Right atrium auricular region (tissue), 2 donors: ENCODE data around the gene SSBP1. TPM values are rescaled to one million over a fixed set of nuclear protein-coding genes. Genes with fewer than 3 reads are reported as not detected.

Source experiments
- DNase-seq: peaks from one replicate; pipeline ENCODE4 v3.0.0-alpha.2; 2019; ENCODE audit warnings: low spot score
- H3K27ac ChIP-seq, 2 donors: fragments of 200-600 bp; sonication (generic); 1 replicate in 1 of 2; 2 replicates in 1 of 2; pipeline ENCODE4 v1.5.1; 2016 to 2019
- H3K27me3 ChIP-seq, 2 donors: fragments of 200-600 bp; sonication (generic); one replicate each; pipeline versions ENCODE4 v1.5.1 to v1.6.0; 2017 to 2019
- H3K36me3 ChIP-seq: fragments of 200-600 bp; sonication (generic); one replicate; pipeline ENCODE4 v1.5.1; 2016
- H3K4me1 ChIP-seq, 2 donors: fragments of 200-600 bp; sonication (generic); one replicate each; pipeline versions ENCODE4 v1.5.1 to v1.6.0; 2017 to 2019
- H3K4me3 ChIP-seq, 2 donors: fragments of 200-600 bp; sonication (generic); 1 replicate in 1 of 2; 2 replicates in 1 of 2; pipeline ENCODE4 v1.5.1; 2017 to 2019; ENCODE audit warnings: mild to moderate bottlenecking in 1 of 2, moderate library complexity in 1 of 2
- H3K9me3 ChIP-seq, 2 donors: fragments of 200-600 bp; sonication (generic); one replicate each; pipeline ENCODE4 v1.5.1; 2019
- total RNA-seq, 2 donors: library from RNA; depleted of rRNA; stranded (reverse); fragments of >200 nt; gene quantifications; one replicate each; pipeline ENCODE4 v1.1.0, GENCODE V29; 2016
- TF ChIP-seq, protein P1 (sequence below), 2 donors: fragments of 200-600 bp; sonication (generic); IDR thresholded peaks; one replicate each; pipeline ENCODE4 v1.5.1; 2019; ENCODE audit warnings: antibody characterized with exemption in 2 of 2

The SSBP1 gene
- total RNA-seq, 2 donors from 2014 or later, result 102 to 119 TPM

DNA sequence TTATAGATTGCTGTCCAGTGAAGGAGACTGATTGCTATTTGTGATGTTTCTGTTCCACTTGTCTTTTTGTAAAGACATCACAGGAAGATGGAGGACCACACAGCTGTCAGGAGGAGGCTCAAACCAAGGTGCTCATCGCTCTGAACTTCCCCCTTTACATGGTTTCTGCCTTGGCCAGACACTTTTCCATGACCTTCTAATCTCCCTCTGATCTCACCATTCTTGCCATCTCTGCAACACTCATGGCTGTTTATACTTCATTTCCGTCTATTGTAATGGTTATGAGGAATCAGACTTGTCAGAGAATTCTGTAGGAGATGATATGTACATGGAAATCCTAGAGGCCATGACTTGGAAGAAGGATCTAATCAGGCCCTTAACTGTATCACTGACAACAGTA, 50.1 kb downstream of the SSBP1 start:
- Histone ChIP-seq H3K4me3 (no peak overlapping the region), H3K27ac (no peak overlapping the region)

DNA sequence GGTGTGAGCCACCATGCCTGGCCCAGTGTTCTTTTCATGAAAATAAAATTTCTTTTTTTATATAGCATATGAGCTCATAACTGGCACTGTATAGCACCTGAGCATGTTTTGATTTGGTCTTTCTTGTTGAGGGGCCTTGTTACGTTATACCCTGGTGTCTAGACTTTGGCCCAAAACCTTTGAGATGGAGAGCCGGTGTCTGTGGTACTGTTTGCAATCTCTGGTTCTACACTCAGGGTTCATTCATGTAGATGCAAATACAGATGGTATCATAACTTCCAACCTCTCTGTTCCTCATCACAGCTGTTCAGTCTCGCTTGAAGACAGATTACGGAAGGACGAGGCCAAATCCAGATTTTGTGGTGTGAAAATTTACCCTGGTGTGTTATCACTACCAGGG, 51.8 kb downstream of the SSBP1 start, which contains the start of gene TAS2R5:
TAS2R5 (plus strand) TSS at position 301 of the 400 bp plus-strand sequence. CDS start 145 bp downstream, outside the sequence.
- no peaks in the 10 kb centered on the region for H3K27me3 ChIP-seq
- DNase-seq, result no peak
- H3K4me1 ChIP-seq, result no peaks in the 10 kb centered on the region
- no peak within 1 kb of the TSS for H3K27ac ChIP-seq
- no peak within 1 kb of the TSS for H3K4me3 ChIP-seq
- no peaks in the 10 kb centered on the region for H3K9me3 ChIP-seq
- TF ChIP-seq, protein P1, sequence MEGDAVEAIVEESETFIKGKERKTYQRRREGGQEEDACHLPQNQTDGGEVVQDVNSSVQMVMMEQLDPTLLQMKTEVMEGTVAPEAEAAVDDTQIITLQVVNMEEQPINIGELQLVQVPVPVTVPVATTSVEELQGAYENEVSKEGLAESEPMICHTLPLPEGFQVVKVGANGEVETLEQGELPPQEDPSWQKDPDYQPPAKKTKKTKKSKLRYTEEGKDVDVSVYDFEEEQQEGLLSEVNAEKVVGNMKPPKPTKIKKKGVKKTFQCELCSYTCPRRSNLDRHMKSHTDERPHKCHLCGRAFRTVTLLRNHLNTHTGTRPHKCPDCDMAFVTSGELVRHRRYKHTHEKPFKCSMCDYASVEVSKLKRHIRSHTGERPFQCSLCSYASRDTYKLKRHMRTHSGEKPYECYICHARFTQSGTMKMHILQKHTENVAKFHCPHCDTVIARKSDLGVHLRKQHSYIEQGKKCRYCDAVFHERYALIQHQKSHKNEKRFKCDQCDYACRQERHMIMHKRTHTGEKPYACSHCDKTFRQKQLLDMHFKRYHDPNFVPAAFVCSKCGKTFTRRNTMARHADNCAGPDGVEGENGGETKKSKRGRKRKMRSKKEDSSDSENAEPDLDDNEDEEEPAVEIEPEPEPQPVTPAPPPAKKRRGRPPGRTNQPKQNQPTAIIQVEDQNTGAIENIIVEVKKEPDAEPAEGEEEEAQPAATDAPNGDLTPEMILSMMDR (IDR thresholded peaks at IDR 0.05), result no peak
- H3K36me3 ChIP-seq, result no peaks in the 10 kb centered on the region

More for the DNA sequence above, 50.1 kb downstream of the SSBP1 start:
- no peak for DNase-seq
- Histone ChIP-seq H3K27me3 (no peaks in the 10 kb centered on the region), H3K4me1 (no peaks in the 10 kb centered on the region), H3K9me3 (no peaks in the 10 kb centered on the region), H3K36me3 (no peaks in the 10 kb centered on the region)
- TF ChIP-seq, protein P1 (IDR thresholded peaks at IDR 0.05), result no peak

DNA sequence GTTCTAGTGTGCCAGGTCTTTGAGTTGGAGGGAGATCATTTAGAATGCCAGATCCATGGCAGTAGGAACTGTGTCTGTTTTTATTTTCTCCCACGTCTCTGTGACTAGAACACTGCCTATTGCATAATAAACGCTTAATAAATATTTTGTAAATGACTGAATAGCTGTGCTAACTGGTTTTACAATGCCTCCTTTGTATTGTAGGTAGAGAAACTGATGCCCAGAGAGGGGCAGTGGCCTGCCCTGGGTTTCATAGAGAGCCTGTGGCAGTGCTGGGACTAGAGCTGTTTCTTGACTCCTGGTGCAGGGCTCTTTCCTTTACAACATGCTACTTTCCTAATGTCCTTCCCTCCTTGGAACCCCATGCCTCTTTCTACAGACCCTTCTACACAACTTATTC, 54.4 kb downstream of the SSBP1 start:
- no peaks in the 10 kb centered on the region for H3K9me3 ChIP-seq

More for the DNA sequence above, 54.4 kb downstream of the SSBP1 start:
- Histone ChIP-seq H3K4me3 (no peak overlapping the region), H3K4me1 (no peaks in the 10 kb centered on the region), H3K27ac (no peak overlapping the region), H3K27me3 (no peaks in the 10 kb centered on the region), H3K36me3 (no peaks in the 10 kb centered on the region)
- TF ChIP-seq, protein P1 (IDR thresholded peaks at IDR 0.05), result no peak
- no peak for DNase-seq

Other genes starting within 250 kb of the SSBP1 start
- gene AGK, start 186.9 kb upstream of the SSBP1 start, total RNA-seq, result 10 to 100 TPM; 24.2 to 41.9 TPM
- gene DENND11, start 36.2 kb upstream of the SSBP1 start, total RNA-seq, result 10 to 100 TPM in 1 of 2 donors, 1 to 10 TPM in 1; 6.5 to 10.6 TPM
- gene WEE2, start 30.0 kb upstream of the SSBP1 start, total RNA-seq, result not detected
- not detected for gene TAS2R3, start 25.7 kb downstream of the SSBP1 start, total RNA-seq
- under 1 TPM in 1 of 2 donors, not detected in 1; 0.31 TPM for gene TAS2R4, start 38.3 kb downstream of the SSBP1 start, total RNA-seq
- under 1 TPM in 1 of 2 donors, not detected in 1; 0.59 TPM for gene TAS2R5, start 51.9 kb downstream of the SSBP1 start, total RNA-seq
- gene PRSS37, start 103.1 kb downstream of the SSBP1 start, total RNA-seq, result not detected
- gene OR9A4, start 178.0 kb downstream of the SSBP1 start, total RNA-seq, result not detected
- gene CLEC5A, start 208.6 kb downstream of the SSBP1 start, total RNA-seq, result 1 to 10 TPM; 1.0 to 1.7 TPM
- gene TAS2R38, start 235.4 kb downstream of the SSBP1 start, total RNA-seq, result not detected